ENCODE measurements around the gene MOB2.

- no peak for TF ChIP-seq CTCF (IDR thresholded peaks at IDR 0.05)
- no peak for TF ChIP-seq POLR2A (IDR thresholded peaks at IDR 0.05)
Measured at GRCh38 chr11:1478544-1478943, 8.0 kb downstream of the MOB2 start.

Measured in body of pancreas (tissue), 4 donors.